Activated CD4-positive, alpha-beta T cell treated with anti-CD3 and anti-CD28 coated beads for 4 hours (primary cell): Measurements from ENCODE around the gene OR10K1.
"Not testable (repeated sequence)": the region's sequence is repeated elsewhere in the genome, so short reads cannot be mapped to it uniquely, and the experiment has no call there.

Experiments
- DNase-seq, 2 donors: peaks; one replicate each; pipeline ENCODE4 v3.0.0-alpha.2; 2020

OR10K1 gene, protein sequence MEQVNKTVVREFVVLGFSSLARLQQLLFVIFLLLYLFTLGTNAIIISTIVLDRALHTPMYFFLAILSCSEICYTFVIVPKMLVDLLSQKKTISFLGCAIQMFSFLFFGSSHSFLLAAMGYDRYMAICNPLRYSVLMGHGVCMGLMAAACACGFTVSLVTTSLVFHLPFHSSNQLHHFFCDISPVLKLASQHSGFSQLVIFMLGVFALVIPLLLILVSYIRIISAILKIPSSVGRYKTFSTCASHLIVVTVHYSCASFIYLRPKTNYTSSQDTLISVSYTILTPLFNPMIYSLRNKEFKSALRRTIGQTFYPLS

DNA sequence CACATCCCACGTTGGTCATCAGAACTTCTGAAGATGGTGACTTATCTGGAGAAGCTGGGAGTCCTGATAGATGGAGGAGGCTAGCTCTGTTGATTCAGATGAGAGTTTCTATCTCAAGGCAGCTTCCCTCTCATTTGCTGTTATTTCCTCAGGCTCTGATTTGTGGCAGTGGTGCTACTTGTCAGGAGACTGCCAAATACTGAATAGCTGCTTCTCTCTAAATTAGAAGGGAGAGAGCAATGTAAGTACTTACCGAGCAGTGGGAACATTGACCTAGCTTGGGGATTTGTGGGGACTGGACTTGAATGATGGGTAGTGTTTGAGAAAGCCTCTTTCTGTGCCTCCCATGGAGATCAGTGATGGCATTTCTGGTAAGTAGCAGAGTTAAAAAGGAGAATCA, at the start of gene OR10K1:
Gene OR10K1, plus strand, starts transcription at position 301 of the 400 bp plus-strand sequence. CDS start 3,728 bp downstream, outside the sequence.
- DNase-seq, result no peak

DNA sequence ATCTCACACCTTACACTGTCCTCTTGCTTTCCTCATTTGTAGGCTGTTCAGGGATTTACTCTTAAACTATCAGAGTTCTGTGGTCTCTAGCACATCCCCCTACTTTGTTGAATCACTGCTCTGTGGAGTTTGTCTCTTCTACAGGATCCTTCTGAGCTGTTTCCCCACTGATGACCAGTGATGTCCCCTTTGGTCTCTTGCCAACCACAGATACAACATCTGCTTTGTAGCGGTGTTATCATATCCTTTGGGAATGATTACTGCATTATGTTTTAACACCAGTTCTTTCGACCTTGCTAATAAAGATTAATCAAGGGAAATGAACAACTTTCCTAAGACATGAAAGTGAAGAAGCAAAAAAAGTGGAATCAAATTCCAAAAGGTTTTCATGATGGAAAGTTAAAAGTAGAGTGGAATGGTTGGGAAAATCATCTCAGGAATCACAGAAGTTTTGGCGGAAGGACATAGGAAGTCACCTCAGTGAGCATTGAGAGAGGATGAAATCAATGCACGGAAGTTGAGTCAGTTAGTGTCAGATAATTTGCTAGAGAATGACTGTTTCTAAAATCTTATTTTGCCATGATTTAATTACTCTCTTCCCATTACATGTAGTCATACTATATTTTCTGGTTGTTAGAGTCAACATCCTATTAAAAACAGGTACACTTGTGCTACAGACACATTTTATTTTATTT, 46.8 kb upstream of the OR10K1 start:
- no peak for DNase-seq

DNA sequence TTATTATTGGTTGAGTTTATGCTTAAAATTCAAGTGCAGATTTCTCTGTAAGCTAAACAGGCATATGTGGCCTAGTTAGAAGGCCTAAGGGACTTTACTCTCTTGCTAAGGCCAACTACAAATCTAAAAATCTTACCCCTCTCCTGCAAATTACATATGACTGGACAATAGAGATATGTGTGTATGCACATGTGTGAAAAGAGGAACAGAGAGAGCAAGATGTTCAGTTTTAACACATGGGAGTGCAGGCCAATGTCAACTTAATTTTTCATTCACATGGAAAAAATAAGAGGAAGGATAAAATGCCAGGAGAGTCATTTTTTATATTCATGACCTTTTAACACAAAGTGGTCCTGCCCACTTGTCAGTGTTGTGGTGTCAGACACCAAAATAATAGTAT, 44.0 kb upstream of the OR10K1 start:
- DNase-seq, result no peak

DNA sequence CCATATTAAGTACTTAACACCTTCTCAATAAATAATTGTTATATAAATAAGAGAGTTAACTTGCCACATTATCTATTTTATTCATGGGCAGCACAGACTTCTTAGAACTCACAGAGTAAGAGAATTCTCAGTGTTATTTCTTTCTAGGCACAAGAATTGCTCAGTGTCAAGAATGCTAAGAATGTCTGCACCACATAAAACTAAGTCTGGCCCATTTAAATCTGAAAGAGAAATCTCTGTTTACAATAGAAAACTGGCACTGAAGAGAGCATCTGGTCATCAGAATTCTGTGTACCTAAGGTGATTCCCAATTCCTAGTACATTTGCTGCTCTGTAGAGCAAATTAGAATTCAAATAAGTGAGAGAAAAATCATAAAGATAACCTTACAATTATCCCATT, 39.4 kb upstream of the OR10K1 start:
- DNase-seq, result no peak

DNA sequence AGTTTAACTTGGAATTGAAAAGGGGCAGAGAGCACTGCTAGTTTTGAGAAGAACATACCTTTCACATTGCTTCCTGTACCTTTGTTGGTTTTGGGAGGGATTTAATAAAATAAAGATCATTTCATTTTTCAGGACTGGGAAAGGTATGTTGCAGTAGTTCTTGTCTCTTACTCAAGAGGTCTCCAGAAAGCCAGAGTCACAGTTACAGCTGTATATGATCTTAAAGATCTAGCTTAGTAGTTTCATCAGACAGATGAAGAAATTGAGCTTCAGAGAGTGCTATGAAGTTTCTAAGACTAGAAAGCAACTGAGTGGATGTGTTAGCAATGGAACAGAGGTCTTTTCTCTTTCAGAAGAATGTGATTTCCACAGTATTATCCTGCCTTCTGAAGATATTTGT, 36.6 kb upstream of the OR10K1 start:
- no peak for DNase-seq

DNA sequence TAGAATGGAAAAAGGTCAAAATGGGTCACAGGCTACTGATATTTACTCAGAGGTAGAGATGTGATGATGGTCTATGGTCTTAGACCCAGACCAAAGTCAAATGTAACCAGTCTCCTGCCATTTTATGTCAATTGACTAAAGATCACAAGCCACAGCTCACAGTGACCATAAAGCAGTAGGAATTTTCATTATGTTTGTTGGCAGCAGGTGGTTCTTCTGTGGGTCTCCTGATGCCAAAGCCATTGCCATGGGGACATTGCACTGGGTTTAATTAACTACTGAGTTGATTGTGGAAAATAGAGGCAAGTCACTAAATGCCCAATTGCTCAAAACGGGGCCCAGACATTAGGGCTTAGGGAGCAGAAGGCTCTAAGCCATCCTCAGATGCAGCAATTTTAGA, 35.5 kb upstream of the OR10K1 start, which contains the start of gene OR10K2:
Gene OR10K2, minus strand, starts transcription at position 101 of the 400 bp plus-strand sequence. CDS start 5,371 bp downstream, outside the sequence.
- no peak for DNase-seq

DNA sequence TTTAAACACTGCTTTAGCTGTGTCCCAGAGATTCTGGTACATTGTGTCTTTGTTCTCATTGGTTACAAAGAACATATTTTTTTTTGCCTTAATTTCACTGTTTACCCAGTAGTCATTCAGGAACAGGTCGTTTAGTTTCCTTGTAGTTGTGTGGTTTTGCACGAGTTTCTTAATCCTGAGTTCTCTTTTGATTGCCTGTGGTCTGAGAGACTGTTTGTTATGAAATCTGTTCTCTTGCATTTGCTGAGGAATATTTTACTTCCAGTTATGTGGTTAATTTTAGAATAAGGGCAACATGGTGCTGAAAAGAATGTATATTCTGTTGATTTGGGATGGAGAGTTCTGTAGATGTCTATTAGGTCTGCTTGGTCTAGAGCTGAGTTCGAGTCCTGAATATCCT, 31.5 kb upstream of the OR10K1 start:
- not testable (repeated sequence) for DNase-seq

DNA sequence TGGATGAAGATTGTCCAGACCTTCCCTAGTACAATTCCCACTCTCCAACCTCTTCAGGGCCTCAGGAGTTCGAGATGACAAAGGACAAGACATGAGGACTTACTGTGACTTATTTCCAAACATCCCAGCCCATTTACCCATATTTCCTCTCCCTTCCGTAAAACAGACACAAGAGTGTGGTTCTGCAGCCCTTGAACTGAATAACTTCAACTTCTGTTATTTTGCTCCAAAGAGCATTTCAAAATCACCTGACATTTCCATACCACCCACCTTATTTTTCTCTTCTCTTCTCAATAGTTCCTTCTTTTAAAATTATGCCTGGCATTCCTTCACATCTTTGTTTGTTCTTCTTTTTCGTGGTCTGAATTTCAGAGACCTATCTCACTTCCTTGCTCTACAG, 26.9 kb upstream of the OR10K1 start:
- no peak for DNase-seq

DNA sequence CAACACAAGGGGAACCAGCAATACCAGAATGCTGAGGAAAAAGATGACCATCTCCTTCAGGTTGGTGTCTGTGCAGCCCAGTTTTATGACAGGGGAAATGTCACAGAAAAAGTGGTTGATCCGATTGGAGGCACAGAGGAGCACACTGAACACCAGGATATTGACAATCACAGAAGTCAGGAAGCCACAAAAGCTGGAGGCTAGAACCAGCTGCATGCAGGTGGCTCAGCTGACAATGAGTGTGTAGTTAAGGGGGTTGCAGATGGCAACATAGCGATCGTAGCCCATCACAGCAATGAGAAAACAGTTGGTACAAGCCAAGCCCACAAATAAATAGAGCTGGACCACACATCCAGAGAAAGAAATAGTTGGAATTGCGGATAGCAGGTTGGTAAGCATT, 16.3 kb upstream of the OR10K1 start:
- no peak for DNase-seq

DNA sequence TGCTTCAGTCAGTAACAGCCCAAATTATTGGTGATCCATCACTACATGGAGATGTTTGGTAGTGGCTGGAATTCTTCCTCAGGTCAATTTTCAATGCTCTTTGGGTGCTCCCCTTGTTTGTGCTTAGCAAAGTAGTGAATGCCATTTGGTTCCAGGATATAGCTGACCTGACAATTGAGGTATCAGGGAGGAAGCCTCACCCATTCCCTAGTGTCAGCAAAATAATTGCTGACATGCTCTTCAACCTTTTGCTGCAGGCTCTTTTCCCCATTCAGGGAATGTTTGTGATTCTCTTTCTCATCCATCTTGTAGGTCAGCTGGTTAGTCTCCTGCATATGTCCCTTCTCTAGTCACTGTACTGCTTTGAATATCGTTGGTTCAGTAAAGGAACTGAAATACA, 7.1 kb upstream of the OR10K1 start:
- DNase-seq, result no peak

DNA sequence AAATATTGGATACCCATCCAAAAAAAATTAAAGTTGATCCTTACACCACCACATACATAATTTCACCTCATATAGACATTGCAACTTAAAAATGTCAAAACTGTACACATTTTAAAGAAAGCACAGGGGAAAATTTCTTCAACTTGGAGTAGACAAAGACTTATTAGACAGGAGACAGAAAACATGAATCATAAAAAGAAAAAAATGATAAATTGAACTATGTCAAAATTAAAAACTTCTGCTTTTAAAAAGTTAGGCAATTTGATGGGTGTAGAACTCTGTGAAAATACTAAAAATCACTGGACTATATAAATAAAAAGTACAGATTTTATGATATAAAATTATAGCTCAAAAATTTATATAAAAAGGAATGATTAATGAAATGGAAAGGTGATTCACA, 4.4 kb upstream of the OR10K1 start:
- DNase-seq, result no peak

DNA sequence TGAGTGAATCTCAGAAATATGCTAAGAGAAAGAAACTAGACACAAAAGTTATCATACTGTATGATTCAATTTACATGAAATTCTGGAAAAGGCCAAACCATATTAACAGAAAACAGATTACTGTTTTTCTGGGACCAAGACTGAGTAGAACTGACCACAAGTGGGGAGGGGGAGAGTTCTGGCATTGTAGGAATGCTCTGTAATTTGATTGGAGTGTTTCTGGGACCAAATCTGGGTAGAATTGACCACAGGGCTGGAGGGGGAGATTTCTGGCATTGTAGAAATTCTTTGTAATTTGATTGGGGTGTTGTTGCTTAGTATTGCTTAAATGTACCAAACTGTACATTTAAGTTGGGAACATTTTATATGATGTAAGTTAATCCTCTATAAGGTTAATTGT, 3.4 kb upstream of the OR10K1 start:
- DNase-seq, result no peak

DNA sequence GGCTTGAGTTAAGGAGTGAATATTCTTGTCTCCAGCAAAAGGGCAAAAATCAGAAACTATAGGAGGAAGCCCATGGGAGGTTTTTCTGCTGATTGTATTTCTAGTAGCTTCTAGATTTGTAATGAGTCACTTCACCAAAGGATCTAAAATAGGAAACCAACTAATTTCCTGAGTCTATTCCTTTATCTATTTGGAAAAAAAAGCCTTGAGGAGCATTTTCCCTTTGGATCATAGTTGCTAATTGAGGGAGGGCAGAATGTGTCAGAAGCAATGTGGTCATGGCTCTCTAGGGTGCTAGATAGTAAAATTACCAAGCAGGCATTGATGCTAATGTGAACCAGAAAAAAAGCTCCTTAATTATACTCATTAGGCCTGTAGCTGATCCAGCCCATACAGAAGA, 10.3 kb downstream of the OR10K1 start, which contains the start of gene OR10R2:
Gene OR10R2, plus strand, starts transcription at position 301 of the 400 bp plus-strand sequence. CDS start 106 bp downstream, outside the sequence.
- no peak for DNase-seq

DNA sequence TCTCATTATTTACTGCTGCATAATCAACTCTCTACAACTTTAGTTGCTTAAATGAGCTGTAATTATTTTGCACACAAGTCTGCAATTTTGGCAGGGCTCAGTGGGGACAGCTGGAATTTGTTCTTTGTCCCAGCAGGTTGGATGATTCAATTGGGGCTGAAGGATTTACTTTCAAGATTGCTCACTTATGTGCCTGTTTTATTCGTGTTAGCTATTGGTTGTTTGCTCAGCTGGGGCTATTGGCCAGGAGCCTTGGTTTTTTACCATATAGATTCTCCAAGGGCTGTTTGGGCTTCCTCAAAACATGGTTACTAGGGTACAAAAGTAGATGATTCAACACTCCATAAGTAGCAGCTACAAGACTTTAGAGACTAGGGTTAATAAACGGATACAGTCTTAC, 23.8 kb downstream of the OR10K1 start:
- DNase-seq, result no peak

DNA sequence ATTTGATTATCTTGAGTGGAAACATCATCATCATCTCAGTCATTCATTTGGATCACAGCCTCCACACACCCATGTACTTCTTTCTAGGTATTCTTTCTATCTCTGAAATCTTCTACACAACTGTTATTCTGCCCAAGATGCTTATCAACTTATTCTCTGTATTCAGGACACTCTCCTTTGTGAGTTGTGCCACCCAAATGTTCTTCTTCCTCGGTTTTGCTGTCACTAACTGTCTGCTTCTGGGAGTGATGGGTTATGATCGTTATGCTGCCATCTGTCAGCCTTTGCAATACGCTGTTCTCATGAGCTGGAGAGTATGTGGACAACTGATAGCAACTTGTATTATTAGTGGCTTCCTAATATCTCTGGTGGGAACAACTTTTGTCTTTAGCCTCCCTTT, 29.7 kb downstream of the OR10K1 start:
- DNase-seq, result no peak

DNA sequence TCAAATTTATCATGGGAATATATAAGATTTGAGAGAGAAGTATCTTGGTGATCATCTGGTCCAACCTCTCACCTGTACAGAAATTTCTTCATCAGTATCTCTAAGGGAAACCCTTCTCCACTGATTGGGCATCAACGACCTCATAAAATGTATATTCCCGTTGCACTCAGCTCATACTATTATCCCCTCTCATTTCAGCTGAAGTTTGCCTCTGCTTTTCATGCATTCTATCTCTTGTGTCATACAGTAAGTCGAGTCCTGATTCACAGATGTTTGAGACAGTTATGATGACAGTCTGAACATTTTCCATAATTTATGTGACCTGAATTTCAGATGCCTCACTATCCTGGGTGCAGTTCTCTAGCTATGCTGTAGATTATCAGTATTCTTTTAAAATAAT, 31.4 kb downstream of the OR10K1 start:
- no peak for DNase-seq

DNA sequence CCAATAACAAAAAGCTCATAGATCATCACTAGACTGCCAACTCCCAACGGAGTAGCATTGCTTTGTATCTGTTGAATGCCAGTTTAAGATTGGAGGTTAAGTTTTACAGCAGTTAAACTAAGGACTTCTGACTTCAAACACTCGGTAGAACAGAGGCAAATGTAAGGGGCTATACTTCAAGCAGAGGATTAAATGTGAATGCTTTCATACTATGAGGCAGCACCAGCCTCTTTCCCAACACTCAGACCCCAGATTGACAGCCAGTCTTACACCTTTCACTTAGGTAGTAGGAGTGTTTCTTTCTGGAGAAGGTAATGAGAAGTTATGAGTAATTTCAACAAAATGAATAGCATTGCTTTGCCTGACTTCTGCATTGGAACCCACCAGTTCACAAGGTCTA, 33.2 kb downstream of the OR10K1 start:
- no peak for DNase-seq

DNA sequence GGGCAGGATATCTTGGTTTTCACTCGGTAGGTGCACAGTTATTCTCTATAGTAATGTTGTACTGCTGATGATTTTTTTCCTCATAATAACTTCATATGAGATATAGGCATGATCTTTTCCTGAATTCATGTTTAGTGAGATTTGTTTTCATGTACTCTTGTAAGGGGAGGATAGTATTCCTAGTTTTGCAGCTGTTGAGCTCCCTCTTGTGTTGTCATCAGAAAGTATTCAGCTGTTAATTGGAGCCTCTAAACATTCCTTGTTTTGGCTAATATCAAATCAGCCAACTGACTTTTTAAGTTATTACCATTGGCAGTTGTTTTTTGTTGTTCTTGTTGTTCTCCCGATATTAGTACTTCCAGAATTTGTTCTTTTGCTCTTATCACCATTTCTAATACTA, 34.7 kb downstream of the OR10K1 start:
- DNase-seq, result no peak

DNA sequence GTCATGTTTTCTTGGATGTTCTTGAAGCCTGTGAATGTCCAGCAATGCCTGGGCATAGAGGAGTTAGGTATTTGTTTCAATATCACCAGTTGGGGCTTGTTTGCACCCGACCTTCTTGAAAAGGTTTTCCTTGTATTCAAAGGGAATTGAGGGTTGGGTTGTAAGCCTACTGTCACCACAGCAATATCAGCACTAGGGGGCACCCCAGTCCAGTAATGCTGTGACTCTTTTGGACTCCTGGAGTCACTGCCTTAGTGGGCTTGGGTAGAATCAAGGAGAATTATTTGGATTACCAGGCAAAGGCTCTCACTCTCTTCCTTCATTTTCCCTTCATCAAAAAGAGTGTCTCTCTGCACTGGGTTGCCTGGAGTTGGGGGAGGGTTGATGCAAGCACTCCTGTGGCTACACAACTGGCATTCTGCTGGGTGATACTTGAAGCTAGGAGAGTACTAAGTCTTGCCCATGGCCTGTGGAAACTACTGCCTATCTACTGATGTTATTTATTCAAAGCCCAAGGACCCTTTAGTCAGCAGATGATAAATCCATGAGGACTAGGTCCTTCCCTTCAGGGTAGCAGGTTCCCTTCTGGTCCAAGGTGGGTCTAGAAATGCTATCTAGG, 44.8 kb downstream of the OR10K1 start:
- peak; percentile 7 to 29 for DNase-seq

DNA sequence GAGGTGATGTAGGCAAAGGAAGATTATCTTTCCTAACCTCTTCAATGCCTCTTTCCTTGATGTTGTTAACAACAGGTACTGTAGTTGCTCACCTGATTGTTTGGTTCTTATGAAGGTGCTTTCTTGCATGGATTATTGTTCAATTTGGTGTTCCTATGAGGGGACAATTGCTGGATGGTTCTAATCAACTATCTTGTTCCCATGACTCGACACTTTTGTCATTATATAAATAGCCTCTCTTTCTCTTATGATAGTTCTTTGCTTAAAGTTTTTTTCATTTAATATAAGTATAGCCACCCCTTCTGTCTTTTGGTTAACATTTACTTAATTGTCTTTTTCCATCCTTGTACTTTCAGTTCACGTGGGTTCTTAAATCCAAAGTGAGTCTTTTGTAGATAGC, 45.9 kb downstream of the OR10K1 start:
- no peak for DNase-seq

DNA sequence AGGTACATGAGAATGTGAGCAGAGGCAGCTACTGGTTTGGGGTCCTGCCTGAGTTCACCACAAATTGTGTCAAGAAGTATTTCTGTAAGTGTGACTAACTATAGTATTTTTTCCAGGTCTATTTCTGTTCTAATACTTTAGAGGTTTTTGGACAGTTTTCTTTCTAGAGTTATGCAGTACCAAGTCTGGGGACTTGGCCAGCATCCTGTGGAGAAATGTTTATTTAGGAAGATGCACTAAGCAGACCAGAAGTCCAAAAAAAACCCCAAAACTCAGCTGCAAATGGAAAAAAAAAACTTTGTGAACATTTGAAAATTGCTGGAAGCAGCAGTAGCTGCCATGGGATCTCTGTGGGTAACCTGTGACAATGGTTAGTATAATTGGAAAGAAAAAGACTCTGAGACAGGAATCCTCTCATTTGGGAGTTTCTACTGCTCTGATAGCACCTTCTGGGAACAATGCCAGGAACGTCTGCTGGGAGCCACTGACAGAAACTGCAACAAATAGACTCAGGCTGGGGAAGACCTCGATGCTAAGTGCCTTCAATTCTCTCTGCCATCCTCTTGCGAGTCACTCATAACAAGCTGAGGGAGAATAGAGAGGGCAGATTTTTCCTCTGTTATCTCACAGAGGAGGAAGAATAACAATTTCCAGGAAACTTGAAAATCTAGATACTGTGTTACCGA, 48.0 kb downstream of the OR10K1 start:
- no peak for DNase-seq

DNA sequence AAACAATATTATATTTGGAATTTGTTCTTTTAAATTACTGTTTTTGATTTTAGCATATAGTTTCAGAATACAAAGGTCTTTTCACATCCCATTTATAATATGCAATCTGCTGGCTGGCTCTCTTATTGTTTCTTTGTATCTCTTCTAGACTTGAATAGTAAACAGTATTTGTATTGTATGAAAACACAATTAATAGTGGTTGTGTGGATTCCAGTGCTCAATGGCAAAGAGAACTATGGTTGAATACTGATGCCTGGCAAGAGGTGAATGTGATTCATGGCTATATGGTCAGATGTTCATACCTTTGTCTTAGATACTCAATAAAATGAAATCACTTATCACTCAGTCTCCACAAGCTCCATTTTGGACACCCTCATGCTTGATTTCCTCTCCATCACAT, 55.3 kb downstream of the OR10K1 start:
- no peak for DNase-seq
